ENCODE data around the gene LEPROT. TPM values are rescaled to one million over a fixed set of nuclear protein-coding genes. Genes with fewer than 3 reads are reported as not detected.
A peak's percentile ranks its signal among the peaks of the same experiment; 100 is the strongest.

The LEPROT gene
- total RNA-seq, 2 donors from 2014 or later, result 8.7 to 19.2 TPM

DNA sequence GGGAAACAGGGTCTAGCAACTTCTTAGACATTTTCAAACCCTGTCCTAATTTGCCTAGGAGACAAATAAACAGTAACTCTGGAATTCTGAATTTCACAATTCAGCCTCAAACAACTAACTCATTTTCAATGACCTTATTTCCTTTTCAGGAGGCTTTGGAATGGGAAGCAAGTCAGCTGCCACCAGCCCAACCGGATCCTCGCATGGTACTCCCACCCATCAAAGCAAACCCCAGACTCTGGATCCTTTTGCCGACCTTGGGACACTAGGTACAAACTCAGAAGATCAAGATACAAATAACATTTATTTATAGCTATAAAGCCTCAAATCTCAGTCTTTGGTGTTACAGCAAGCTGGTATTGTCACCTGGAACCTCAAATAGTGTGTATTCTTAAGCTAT, 18.9 kb upstream of the LEPROT start:
- no peaks in the 10 kb centered on the region for H3K9me3 Mint-ChIP-seq
- no peaks in the 10 kb centered on the region for H3K36me3 Mint-ChIP-seq
- no peak overlapping the region for H3K27ac Mint-ChIP-seq

DNA sequence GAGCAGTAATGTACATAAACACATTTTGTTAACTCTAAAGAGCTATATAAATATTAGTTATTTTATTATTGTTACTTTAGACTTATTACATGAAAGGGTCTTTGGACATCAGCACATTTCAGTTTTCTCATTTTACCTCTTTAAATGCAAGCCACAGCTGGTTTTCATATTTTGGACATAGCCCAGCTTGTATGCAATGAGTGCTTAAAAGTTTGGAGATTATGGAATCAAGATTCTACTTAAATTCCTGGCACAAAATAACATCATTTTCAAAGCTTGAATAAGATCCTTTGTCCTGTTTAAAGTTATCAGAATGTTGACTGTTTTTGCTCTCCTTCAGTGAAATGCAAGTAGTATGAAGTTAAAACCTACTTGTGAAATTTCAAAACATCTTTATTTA, 15.5 kb upstream of the LEPROT start:
- Mint-ChIP-seq H3K36me3 (no peaks in the 10 kb centered on the region), H3K9me3 (no peaks in the 10 kb centered on the region), H3K27ac (no peak overlapping the region)
- ATAC-seq (no peak), DNase-seq (ENCODE audit: low spot score in 2 of 2) (no peak)

More for the DNA sequence above, 18.9 kb upstream of the LEPROT start:
- no peak for ATAC-seq
- DNase-seq (ENCODE audit: low spot score in 2 of 2), result no peak

DNA sequence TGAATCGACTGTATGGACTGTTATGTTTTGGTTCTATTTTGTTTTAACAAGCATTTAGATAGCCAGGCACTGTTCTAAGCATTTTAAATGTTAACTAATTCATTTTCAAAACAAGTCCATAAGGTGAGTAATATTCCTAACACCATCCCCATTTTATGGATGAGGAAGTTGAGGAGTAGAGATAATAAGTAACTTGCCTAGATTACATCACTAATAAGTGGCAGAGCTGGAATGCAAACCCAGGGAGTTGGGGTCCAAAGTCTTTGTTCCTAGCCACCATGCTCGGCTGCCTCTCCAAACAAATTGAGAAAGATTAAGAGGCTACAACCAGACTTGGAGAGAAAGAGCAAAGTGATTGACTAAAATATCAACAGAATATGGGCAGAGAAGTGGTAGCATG, 12.6 kb upstream of the LEPROT start:
- no peaks in the 10 kb centered on the region for H3K9me3 Mint-ChIP-seq
- H3K27ac Mint-ChIP-seq, result no peak overlapping the region
- DNase-seq (ENCODE audit: low spot score in 2 of 2), result no peak
- ATAC-seq, result no peak
- no peaks in the 10 kb centered on the region for H3K36me3 Mint-ChIP-seq

DNA sequence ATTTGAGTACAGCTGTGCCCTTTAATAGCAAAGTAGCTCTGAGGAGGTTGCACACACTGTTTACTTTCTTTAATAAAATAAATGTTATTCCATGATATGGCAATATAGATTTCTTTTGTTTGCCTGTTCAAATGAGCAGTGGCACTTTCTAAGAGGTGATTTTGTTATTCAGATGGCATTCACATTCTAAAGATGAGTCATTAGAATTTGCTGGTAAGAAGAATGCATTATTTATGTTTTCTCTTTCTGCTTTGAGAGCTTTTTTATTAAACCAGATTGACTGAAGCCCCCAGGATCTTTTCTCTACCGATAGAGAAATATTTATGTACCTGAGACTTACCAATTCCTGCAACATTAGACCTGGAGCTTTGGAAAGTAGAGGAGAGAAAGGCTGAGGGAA, 11.2 kb upstream of the LEPROT start:
- ATAC-seq (no peak), DNase-seq (ENCODE audit: low spot score in 2 of 2) (no peak)
- no peaks in the 10 kb centered on the region for H3K36me3 Mint-ChIP-seq
- no peaks in the 10 kb centered on the region for H3K9me3 Mint-ChIP-seq
- no peak overlapping the region for H3K27ac Mint-ChIP-seq

DNA sequence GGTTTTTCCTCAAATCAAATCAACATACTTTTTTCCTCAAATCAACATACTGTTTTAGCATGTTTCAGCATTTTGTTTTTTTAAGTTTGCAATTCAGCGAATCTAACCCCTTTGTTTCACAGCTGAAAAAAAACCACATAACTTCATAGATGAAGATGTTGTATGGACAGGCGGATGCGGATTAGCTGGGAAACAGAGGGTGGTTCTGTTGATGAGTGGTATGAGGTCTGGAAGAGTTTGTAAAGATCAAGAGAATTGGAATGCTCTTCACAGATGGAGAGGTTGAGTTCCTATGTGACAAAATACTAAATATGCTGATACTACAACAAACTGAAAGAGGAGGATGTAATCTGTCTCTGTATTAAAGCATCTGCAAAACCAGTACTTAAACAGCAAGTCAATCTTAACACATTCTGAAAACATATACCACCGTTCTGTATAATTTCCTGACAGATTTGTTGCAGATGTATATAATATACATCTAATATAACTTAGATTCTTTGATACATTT, 10.6 kb upstream of the LEPROT start:
- H3K36me3 Mint-ChIP-seq, result no peaks in the 10 kb centered on the region
- DNase-seq (ENCODE audit: low spot score in 2 of 2) (no peak), ATAC-seq (no peak)
- no peaks in the 10 kb centered on the region for H3K9me3 Mint-ChIP-seq
- H3K27ac Mint-ChIP-seq, result no peak overlapping the region

DNA sequence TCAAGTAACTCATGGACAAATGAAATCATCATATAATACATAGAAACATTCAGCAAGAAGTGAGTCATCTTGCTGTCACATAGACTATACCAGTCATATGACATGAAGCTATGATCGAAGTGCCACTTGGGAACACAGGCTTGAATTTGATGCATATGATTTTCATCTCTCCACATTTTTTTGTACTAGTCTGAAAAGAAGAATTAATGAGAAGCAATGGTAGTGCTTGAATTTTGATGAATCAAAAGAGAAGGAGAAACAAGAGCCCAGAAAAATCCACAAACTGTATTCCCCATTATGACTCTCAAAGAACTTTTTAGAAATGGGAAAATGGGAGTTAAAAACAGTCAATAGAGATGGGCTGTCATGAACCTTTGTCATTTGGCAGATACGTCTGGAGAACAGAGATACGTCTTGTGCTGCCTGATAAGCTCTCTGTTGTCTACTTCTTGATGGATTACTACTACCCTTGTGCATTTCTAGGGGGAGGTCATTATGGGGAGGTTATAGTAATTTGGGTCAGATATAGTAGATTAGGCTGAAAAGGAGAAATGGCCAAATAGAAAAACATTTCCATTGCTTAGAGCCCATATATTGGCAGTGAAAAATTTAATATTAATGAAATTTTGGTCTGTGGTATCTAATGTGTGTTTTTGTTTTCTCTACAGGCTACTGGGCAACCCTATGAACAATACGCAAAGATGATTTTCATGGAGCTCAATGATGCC, 8.0 kb upstream of the LEPROT start:
- no peaks in the 10 kb centered on the region for H3K36me3 Mint-ChIP-seq
- H3K27ac Mint-ChIP-seq, result no peak overlapping the region
- H3K9me3 Mint-ChIP-seq, result no peaks in the 10 kb centered on the region
- DNase-seq (ENCODE audit: low spot score in 2 of 2) (no peak), ATAC-seq (peak; percentile 40 to 82)

DNA sequence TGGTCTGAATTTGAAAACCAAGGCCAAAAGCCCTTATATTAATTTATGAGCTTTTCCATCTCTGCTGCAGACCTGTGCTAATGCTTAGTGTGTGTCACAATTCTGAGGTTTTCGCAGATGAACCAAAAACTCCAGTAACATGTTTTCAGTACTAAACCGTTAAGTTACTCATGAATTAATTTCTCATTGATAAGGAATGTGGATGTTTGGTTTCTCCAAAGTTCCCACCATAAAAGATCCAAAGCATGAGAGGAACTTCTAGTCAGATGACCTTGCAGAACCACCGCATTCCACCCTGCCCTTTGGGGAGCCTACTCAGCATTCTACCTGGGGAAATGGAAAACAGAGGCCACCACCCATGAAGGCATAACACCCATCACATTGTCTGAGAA, 7.5 kb upstream of the LEPROT start:
- no peak for DNase-seq (ENCODE audit: low spot score in 2 of 2)
- Mint-ChIP-seq H3K27ac (no peak overlapping the region), H3K36me3 (no peaks in the 10 kb centered on the region), H3K9me3 (no peaks in the 10 kb centered on the region)
- no peak for ATAC-seq

DNA sequence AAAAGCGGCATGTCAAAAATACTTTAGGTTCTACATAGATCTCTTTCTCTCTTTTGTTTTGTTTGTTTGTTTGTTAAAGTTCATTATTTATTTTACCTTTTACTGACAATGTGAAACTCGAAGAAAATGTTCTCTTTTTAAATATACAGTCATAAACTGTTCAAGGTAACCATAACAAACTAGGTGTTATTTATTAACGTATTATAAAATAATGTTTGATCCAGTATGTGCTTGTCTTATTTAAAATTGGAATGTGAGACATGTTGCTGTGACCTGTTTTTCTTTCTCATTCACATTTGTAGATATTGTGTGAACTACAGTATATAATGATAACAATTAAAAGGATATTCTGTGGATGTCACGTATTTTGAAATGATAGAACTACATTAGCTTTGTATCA, 5.9 kb upstream of the LEPROT start:
- Mint-ChIP-seq H3K36me3 (no peaks in the 10 kb centered on the region), H3K27ac (no peak overlapping the region), H3K9me3 (no peaks in the 10 kb centered on the region)
- ATAC-seq, result no peak
- DNase-seq (ENCODE audit: low spot score in 2 of 2), result no peak

DNA sequence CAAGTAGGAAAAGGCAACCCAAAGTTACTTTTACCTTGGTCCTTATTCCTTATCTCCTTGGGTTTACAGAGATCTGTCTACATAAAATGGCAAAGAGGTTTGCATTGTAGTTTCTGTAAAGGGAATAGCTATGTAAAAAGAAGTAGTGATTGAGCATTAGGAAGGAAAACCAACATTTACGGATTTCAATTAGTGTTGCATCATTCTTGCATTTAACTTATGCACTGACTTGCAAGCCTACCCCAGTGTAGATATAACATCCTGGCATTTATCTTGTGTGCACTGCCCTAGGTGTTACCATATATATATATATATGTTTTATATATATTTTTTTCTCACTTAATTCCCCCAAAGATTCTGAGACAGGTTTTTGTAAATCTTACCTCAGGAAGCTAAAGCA, 3.7 kb upstream of the LEPROT start:
- ATAC-seq (no peak), DNase-seq (ENCODE audit: low spot score in 2 of 2) (no peak)
- H3K36me3 Mint-ChIP-seq, result no peaks in the 10 kb centered on the region
- H3K9me3 Mint-ChIP-seq, result no peaks in the 10 kb centered on the region
- no peak overlapping the region for H3K27ac Mint-ChIP-seq

DNA sequence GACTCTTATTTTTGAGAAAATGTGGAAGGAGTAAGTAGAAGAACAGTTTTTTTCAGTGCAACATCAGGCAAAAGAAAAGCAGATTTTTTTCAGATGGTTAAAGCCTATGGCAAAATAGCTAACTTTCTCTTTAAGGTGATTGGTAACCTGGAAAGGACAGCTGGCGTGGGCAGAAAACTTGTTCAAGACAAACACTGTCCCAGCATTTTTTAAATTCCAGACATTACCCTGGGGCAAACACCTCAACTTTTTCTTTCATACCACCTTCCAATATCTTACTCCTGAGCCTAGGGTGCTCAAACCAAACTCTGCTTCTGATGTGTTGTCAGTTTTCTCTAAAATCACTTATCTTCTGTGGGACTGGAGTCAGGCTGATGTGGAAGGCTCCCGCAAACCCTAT, 2.7 kb upstream of the LEPROT start:
- ATAC-seq (no peak), DNase-seq (ENCODE audit: low spot score in 2 of 2) (no peak)
- H3K36me3 Mint-ChIP-seq, result no peaks in the 10 kb centered on the region
- H3K27ac Mint-ChIP-seq, result no peak overlapping the region
- H3K9me3 Mint-ChIP-seq, result no peaks in the 10 kb centered on the region

DNA sequence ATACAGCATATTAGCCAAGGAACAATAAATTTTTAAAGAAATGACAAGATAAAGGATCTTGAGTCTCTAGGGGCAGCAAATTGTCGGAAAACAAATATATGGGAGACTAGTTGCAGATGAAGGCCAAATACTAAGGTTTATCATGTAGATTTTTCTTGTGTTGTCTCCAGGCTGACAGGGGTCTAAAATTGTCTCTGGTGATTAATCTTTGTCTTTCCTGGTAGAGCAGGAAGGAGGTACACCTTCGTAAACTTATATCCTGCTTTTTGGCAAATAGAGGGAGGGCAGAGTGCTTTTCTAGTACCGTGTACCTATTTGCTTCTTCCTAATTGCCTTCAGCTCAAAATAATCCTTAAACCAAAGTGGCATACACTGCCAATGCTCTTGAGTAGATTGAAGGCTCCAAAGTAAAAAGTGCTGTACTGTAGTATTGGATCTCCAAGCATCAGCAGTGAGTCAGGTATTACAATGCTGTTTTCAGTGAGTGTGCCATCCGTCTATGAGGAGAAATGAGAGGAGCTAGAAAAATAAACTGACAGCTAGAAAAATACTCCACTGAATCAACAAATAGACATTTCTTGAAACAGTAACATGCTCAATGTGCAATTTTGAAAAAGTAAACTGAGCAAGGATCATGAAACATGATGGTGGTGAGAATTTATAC, 1.8 kb upstream of the LEPROT start:
- no peak for ATAC-seq

DNA sequence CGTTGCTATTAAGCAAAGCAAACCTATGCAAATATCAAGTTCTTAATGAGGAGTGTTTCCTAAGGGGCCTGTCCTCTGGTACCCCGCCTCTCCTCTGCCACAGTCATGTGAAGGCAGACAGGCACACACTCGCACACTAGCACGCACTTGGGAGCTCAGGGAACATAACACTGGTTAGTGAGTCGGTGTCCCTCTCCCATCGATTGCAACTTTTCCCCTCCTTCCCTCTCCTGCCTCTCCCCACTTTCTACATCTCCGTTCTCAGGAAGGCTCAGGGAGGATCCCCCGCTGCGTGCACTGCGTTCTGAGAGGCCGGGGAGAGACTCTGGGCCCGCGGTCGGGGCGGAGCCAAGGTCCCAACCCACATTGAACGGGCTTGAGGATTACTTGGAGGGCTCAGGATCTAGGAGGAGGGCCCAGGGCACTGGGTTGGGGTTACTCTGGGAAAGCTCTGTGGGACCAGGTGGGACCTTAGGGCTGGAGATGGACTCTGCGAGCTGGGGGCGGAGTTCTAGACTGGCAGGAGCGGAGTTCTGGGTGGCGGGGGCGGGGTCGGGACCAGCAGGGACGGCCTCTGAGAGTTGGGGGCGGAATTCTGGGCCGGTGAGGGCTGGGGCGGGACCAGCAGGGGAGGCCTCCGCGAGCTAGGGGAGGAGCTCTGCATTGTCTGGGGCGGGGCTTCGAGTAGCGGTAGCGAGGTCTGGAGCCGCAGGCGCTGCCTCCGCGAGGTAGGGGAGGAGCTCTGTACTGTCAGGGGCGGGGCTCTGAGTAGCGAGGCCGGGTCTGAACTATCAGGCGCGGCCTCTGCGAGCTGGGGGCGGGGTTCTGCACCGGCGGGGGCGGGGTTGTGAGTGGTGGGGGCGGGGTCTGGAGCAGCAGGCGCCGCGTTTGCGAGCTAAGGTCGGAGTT, 533 bp upstream of the LEPROT start:
- peak; percentile 97 to 98 for DNase-seq (ENCODE audit: low spot score in 2 of 2)
- Mint-ChIP-seq H3K27ac (peak overlapping the region in 1 of 2 donors; percentile 97), H3K36me3 (peaks cover 0 to 5% of the 10 kb centered on the region in 2 donors), H3K9me3 (no peaks in the 10 kb centered on the region)
- peak; percentile 92 to 93 for ATAC-seq

More for the DNA sequence above, 1.8 kb upstream of the LEPROT start:
- no peaks in the 10 kb centered on the region for H3K9me3 Mint-ChIP-seq
- no peak for DNase-seq (ENCODE audit: low spot score in 2 of 2)
- no peaks in the 10 kb centered on the region for H3K36me3 Mint-ChIP-seq
- H3K27ac Mint-ChIP-seq, result no peak overlapping the region

DNA sequence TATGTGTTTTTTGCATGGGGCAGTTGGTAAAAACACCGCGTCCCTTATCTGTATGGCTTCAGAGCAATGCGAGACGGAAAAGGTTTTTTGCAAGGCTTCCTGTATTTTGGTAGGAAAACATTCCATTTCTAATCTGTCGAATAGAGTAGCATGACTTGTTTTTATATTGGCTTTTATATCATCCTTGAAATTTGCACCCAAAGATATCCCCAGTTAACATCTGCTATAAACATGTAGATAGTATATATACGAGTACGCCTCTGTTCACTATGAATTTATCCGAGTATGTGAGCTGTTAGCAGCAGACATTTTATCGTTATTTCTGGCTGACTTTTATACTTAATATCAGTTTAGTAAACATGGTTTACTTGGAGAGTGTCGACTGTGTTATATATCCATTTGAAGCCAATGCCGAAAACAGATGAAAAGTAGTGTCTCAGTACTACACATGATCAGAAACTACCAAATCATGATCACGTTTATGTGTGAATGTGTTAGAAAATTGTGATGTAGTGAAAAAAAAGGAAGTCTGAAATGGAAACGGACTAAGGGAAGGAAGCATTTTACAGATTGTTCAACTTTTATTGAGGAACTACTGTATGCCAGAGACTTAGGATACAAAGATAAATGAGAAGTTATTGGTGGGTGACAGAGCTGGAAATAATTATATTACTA, 1.0 kb downstream of the LEPROT start:
- H3K36me3 Mint-ChIP-seq, result peaks cover 13 to 20% of the 10 kb centered on the region in 2 donors
- no peaks in the 10 kb centered on the region for H3K9me3 Mint-ChIP-seq
- H3K27ac Mint-ChIP-seq, result no peak overlapping the region
- ATAC-seq (no peak), DNase-seq (ENCODE audit: low spot score in 2 of 2) (no peak)

DNA sequence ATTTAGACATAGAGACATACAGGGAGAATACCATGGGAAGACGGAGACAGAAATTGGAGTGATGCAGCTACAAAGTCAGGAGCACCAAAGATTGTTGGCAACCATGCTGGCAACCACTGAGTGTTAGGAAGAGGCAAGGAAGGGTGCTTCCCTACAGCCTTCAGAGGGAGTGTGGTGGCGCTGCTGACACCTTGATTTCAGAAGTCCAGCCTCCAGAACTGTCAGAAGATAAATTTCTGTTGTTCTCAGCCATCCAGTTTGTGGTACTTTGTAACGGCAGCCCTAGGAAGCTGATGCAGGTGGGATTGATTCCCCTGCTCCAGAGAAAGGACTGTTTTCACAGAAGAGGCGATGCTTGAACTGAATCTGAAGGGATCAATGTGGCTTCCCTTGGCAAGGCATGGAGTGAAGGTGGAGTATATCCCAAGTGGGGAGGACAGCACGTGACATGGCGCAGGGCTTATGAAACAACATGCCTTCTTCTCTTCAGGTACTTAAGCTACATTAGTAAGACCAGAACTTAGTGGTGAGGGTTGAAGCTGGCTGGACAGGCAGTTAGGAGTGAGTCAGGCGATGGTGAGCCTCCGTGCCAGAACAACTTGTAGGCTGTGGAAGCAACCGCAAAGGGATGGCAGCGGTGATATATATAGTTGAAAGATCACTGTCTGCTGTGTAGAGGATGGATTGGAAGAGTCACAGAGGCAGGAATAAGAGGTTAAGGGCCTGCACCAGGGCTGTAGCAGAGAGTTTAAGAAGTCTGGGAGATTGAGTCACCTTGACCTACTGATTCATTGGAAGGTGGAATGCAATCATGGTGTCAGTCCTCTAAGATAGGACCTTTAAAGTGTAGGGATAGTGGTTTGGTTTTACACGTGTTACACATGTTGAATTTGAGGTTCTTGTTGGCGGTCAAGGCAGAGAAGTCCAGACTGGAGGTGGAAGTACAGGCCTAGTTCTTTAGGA, 2.1 kb downstream of the LEPROT start:
- ATAC-seq (no peak), DNase-seq (ENCODE audit: low spot score in 2 of 2) (no peak)
- peaks cover 14 to 21% of the 10 kb centered on the region in 2 donors for H3K36me3 Mint-ChIP-seq
- no peak overlapping the region for H3K27ac Mint-ChIP-seq
- H3K9me3 Mint-ChIP-seq, result no peaks in the 10 kb centered on the region

DNA sequence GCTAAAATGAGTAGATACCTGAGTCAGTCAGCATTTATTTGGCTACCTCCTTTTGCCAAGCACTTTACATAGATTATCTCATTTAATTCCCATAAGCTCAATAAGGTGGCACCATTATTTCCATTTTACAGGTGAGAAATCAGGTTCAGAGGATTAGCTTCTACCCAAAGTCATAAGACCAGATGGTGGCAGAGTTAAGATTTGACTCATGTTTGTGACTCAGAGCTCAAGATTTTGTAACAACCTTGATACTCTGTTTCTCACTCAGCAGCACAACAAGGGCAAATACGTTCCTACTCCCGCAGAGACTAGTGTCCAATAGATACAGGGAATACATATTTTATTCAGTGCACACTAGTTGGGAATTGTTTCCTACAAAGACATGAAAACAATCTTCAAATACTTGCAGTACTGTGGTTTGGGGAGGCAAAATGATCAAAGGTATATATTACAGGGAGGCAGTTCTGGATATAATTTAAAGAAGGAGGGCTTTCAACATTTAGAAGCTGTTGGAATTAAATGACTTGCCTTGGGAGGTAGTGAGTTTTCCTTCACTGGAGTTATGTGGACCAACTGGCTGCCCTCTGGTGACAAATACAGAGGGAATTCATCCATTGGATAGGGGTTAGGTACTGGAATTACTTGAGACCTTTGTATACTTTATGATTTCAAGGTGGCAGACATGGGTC, 3.6 kb downstream of the LEPROT start:
- Mint-ChIP-seq H3K27ac (peak overlapping the region; percentile 66 to 76), H3K36me3 (peaks cover 14 to 21% of the 10 kb centered on the region in 2 donors), H3K9me3 (no peaks in the 10 kb centered on the region)
- ATAC-seq, result peak in 1 of 2 donors; percentile 30
- peak in 1 of 2 donors; percentile 18 for DNase-seq (ENCODE audit: low spot score in 2 of 2)
